HG02642 (cell line): ENCODE results near the gene JAKMIP3.

ENCODE experiments used
- ATAC-seq: cut with Tn5 transposase; IDR thresholded peaks from one replicate; pipeline ENCODE4 v1.9.1; 2021; ENCODE audit warnings: mild to moderate bottlenecking; ENCODE audit not compliant: unreplicated experiment, poor library complexity

Gene JAKMIP3

DNA sequence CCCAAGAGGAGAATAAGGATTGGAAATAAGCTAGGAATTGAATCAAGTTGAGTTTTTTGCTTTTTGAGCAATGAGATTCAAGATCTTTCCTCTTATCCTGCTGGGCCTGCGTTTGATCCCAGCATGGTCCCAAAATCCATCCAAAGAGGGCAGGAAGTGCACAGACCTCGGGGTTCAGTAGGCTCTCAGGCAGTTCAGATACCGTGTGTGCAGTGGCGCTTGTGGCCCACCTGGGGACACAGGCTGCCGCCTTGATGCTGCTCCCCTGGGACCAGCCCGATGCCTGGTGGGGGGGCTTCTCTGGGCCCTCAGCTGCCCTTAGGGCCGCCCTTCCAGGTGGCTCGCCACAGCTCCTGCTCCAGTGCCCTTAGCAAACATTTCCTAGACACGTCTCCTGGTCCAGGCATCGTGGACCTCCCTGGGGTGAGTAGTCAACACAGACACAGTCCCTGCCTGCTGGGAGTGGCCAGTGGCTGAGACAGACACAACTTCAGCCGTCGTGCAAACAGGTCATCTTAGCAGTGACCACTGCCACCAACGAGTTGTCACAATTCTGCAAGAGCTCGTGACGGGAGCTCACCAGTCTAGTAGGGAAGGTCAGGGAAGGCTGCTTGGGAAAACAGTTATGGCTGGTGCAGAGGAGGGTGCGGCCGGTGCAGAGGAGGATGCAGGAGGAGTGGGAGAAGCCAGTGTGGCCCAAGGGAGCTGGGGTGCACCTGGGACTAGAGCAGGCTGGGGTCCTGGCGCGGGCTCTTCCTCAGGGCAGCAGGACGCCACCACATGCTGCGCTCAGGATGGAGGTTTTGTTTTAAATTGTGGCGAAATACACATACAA lies 21.7 kb upstream of the JAKMIP3 start:
- no peak for ATAC-seq

GRCh38 chr10:132044803-132045202 lies 20.9 kb upstream of the JAKMIP3 start:
- no peak for ATAC-seq

DNA sequence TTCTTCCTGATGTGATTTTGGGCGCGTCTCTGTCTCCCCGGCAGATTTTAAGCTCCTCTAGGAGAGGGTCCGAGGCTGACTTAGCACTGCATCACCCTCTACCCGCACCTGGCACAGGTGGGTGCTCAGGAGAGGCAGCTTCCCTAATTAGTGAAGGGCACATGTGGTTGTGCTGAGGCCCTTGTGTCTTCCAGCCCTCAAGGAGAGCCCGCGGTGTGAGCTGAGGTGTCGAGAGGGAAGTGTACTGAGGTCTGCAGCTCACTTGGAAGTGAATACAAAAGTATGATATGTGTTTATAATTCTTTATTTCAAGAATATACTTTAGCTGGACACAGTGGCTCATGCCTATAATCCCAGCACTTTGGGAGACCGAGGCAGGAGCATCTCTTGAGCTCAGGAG lies 20.4 kb upstream of the JAKMIP3 start:
- no peak for ATAC-seq

GRCh38 chr10:132047575-132048293 lies 18.0 kb upstream of the JAKMIP3 start:
- no peak for ATAC-seq

DNA sequence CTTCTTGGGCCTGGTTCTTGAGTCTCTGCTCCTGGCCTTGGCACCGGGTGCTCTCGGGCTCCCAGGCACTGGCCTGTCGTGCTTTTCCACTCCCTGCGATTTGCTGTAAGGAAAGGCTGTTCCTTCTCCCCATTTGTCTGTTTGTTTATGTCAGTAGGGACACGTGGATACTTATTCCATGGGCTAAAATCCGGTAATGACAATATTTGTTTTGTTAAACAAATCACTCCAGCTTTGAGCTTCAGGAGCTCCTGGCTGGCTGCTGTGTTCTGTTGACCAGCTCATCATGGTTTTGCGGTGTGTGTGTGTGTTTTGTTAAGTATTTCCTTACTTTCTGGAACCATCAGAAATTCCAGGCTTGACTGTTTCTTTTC lies 17.5 kb upstream of the JAKMIP3 start:
- no peak for ATAC-seq

GRCh38 chr10:132050191-132050590 lies 15.6 kb upstream of the JAKMIP3 start:
- no peak for ATAC-seq

GRCh38 chr10:132052124-132052523 lies 13.6 kb upstream of the JAKMIP3 start:
- no peak for ATAC-seq

- ATAC-seq: no peak
Observed at GRCh38 chr10:132054564-132054963, 11.2 kb upstream of the JAKMIP3 start.

DNA sequence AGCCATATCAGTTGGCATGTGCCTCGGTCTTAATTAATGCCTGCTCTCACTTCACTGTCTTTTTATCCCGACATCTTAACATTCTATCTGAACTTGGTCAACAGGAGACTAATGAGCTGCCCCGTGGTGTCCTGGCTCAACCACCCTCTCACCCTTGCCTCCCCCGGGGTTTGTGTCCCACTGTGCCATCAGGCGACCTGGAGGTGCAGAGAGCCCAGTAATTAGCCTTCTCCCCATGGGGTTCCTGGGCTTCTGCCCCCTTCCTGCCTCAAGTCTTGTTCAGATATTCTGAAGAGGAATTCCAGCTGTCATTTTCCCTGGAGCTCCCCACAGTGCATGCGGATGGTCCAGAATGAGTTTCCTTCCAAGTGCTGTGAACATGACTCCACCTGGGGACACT lies 10.1 kb upstream of the JAKMIP3 start:
- ATAC-seq: no peak

GRCh38 chr10:132056663-132057062 lies 9.1 kb upstream of the JAKMIP3 start:
- no peak for ATAC-seq

GRCh38 chr10:132057191-132057681 lies 8.5 kb upstream of the JAKMIP3 start:
- no peak for ATAC-seq

DNA sequence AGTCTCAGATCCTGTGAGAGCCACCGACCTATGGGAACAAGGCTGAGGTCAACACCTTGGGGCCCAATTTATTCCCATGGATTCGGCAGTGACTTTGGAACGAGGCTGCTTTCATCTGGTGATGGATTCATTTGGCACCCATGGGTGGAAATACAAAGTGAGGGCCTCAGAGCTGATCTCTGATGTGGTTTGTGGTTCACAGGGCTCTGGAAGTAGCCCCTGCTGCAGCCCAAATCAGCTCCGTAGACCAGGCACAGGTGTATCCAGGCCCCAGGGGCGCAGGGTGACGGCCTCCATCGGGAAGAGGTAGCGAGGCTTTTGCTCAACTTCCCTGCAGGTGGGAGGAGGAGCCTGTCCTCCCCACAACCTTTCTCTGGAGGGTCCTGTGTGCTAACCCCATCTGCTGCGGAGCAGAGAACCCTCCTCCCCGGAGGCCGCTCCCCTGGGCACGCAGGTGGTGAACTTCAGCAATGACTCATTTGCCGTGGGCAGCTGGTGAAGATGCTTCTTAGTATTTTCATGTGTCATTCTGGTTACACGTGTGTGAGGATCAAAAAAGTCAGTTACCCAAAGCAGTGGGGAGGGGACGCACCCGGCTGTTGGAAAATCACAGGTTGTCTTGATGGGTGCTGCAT lies 7.5 kb upstream of the JAKMIP3 start:
- no peak for ATAC-seq

DNA sequence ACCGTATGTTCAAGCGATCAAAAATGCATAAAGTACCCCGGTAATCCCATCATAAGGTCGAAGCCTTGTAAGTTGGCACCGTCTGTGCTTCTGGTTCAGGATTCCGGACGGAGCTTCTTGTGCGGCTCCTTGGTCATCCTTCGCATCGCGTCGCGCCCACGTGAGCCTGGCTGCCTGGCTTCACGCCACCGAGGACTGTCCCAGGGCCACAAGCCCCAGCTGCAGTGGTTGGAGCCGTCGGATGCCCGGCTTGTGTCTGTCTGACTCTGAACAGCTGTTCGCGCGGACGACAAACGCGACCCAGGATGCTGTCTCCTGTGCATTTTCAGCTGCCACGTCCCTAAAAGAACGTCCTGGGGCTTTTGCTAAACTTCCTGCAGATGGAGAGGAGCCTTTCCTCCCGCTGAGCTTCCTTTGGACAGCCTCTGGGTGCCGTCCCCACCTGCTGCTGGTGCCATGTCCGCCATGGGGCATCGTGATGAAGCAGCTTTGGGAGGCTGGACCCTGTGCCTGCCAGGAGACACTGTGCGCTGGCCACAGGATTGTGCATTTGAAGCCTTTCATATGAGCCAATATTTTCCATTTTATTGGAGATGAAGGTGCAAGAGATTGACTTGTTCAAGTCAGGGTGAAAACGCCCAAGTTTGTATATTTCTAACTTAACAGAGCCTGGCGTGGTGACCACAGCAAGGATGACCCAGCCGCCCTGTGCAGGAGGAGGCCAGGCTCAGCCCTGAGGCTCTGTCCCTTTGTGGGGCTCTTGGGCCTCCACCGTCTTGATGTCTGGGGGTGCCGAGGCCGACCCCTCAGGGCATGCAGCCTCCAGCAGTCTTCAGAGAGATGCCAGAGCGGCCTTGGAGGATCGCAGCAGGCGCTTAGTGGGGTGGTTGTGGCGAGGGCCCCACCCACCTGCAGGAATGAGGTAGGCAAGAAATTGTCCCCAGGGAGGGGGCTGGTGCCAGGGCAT lies 6.7 kb upstream of the JAKMIP3 start:
- no peak for ATAC-seq

DNA sequence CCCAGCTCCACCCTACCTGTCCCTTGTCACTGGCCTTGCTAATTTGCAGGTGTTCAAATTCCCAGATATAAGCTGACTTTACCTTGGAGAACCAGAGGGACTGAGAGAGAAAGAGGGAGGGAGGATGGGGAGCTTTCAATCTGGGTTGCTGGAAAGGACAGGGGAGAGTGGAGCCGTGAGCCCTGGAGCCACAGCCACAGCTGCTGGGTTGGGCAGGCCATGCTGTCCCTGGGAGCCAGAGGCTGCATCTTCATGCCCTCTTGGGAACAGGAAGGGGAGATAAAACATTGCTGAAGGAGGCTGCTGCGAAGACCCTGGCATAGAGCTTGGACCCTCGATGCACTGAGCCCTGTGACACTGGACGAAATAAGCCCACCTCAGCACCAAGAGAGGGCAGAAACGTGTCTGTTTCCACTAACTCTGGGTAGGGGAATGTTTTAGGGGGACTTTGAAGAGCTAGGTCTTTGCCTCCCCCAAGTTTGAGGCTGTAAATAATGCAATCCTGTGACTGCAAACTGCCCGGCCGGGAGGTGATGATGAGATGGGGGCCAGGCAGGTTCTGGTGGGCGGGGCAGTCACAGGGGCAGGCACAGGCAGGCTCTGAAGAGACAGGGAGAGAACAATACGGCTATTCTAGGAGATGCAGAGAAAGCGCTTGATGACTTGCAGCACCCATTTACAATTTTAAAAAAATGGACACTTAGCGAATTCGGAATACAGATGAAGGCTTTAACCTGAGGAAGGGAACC lies 5.8 kb upstream of the JAKMIP3 start:
- no peak for ATAC-seq

- no peak for ATAC-seq
Observed at GRCh38 chr10:132061030-132061429, 4.7 kb upstream of the JAKMIP3 start.

DNA sequence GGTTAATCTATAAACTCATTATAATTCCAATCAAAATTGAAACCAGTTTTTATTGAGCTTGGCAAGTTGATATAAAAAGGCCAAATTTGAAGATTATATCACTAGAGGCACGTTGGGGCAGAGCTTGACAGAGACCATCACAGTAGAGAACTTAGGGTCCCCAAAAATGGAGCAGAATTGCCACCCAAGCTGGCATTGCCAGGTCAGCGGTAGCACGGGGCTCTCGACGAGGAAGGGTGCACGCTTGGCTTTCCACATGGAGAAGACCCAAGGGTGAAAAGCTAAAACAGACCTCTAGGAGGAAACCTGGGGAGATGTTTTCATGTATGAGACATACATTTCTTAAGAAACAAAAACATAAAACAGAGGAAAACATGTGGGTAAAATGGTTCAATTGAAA lies 4.3 kb upstream of the JAKMIP3 start:
- no peak for ATAC-seq

GRCh38 chr10:132062116-132062515 lies 3.6 kb upstream of the JAKMIP3 start:
- ATAC-seq: no peak

- ATAC-seq: no peak
Observed at GRCh38 chr10:132062641-132063390, 2.9 kb upstream of the JAKMIP3 start.

- no peak for ATAC-seq
Observed at GRCh38 chr10:132063432-132063831, 2.3 kb upstream of the JAKMIP3 start.
